GM12865 (cell line): Measurements from ENCODE around the gene INPP5A.

ENCODE experiments used
- DNase-seq: peaks from one replicate; pipeline ENCODE4 v3.0.0; 2010; ENCODE audit warnings: low read depth
- H3K4me3 ChIP-seq: 2 replicates; pipeline ENCODE4 v1.5.1; 2011; ENCODE audit warnings: mild to moderate bottlenecking, low read depth, low read length, control low read depth
- CTCF ChIP-seq: IDR thresholded peaks from 2 replicates; pipeline ENCODE4 v1.5.1; 2011; ENCODE audit warnings: low read length, control low read depth, low read depth, inconsistent platforms; ENCODE audit not compliant: insufficient read depth; ENCODE audit errors: missing control alignments

Gene INPP5A

GRCh38 chr10:132723330-132723970, 185.9 kb downstream of the INPP5A start:
- no peak for TF ChIP-seq CTCF
- DNase-seq, result no peak
- H3K4me3 ChIP-seq, result no peak overlapping the region

- no peak overlapping the region for H3K4me3 ChIP-seq
- TF ChIP-seq CTCF, result no peak
These were observed 186.9 kb downstream of the INPP5A start for GRCh38 chr10:132724446-132724845.

GRCh38 chr10:132725202-132725601, 187.6 kb downstream of the INPP5A start:
- DNase-seq, result no peak
- TF ChIP-seq CTCF, result no peak
- H3K4me3 ChIP-seq, result no peak overlapping the region

More at GRCh38 chr10:132724446-132724845, 186.9 kb downstream of the INPP5A start:
- DNase-seq, result no peak

- H3K4me3 ChIP-seq, result no peak overlapping the region
- no peak for TF ChIP-seq CTCF
- no peak for DNase-seq
These were observed 188.6 kb downstream of the INPP5A start for GRCh38 chr10:132726194-132726593.

GRCh38 chr10:132726951-132727350, 189.4 kb downstream of the INPP5A start:
- DNase-seq, result no peak
- H3K4me3 ChIP-seq, result no peak overlapping the region
- TF ChIP-seq CTCF, result no peak

- no peak for TF ChIP-seq CTCF
- H3K4me3 ChIP-seq, result no peak overlapping the region
- no peak for DNase-seq
These were observed 189.8 kb downstream of the INPP5A start for GRCh38 chr10:132727411-132727810.

- H3K4me3 ChIP-seq, result no peak overlapping the region
- no peak for DNase-seq
These were observed 190.7 kb downstream of the INPP5A start for GRCh38 chr10:132728321-132728720.

More at GRCh38 chr10:132728321-132728720, 190.7 kb downstream of the INPP5A start:
- TF ChIP-seq CTCF, result no peak
